Lower leg skin (tissue), 4 donors: ENCODE measurements around the gene S100A5. TPM values are rescaled to one million over a fixed set of nuclear protein-coding genes. Genes with fewer than 3 reads are reported as not detected.
"Not testable (repeated sequence)": the region's sequence is repeated elsewhere in the genome, so short reads cannot be mapped to it uniquely, and the experiment has no call there.

Source experiments
- DNase-seq, 2 donors: peaks; one replicate each; pipeline ENCODE4 v3.0.0-alpha.2; 2019; ENCODE audit warnings: low spot score in 2 of 2
- H3K4me3 ChIP-seq: fragments of 200-600 bp; sonication (generic); 2 replicates; pipeline ENCODE4 v1.5.1; 2017; ENCODE audit warnings: mild to moderate bottlenecking, low read depth; ENCODE audit not compliant: poor library complexity, severe bottlenecking
- POLR2A ChIP-seq, 2 donors: fragments of 450-650 bp; IDR thresholded peaks; one replicate each; pipeline ENCODE4 v1.6.1; 2016 to 2017; ENCODE audit warnings: antibody characterized with exemption in 2 of 2, mild to moderate bottlenecking in 1 of 2, moderate library complexity in 1 of 2
- WGBS, 2 donors: methylation state at CpG; one replicate each; pipeline ENCODE4 v1.1.5; 2018; 5-methylcytosine and 5-hydroxymethylcytosine counted together
- intact Hi-C: fragments of 100-400 bp; cut with DNase I; formaldehyde crosslinking; loops from one replicate; pipeline ENCODE4 v1.15.0; 2023; ENCODE audit warnings: low total_unique reads
- total RNA-seq, 4 donors: library from RNA; depleted of rRNA; stranded (reverse); fragments of >200 nt; gene quantifications; one replicate each; pipeline ENCODE4 v1.1.0, GENCODE V29; 2016
- TF ChIP-seq, protein P1 (sequence below), 3 donors: fragments of 450-650 bp; IDR thresholded peaks; one replicate each; pipeline ENCODE4 v1.5.1; 2016; ENCODE audit warnings: antibody characterized with exemption in 3 of 3, mild to moderate bottlenecking in 3 of 3, moderate library complexity in 2 of 3

Gene S100A5
- total RNA-seq, 4 donors from 2014 or later, result not detected

DNA sequence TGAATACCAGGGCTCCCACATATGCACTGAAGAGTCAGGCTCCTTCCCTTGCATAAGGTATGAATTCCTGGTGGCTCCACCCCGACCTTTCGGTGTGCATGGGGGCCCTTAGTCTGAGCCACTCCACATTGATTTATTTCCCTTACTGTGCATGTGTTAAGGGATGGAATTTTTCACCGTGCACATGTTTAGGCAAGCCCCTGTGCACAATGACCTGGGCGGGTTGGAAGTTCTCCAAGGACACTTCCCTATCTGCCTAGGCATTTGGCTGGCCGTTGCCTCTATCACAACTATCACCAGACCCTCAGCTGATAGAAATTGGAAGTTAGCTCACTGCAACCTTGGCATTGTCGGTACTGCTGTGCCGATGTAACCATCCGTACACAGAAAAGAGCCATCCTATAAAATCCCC is 14.6 kb downstream of the S100A5 start:
- no peak overlapping the region for H3K4me3 ChIP-seq
- intact Hi-C loops, result no loop called here
- no peak for TF ChIP-seq POLR2A (IDR thresholded peaks at IDR 0.05)
- TF ChIP-seq, protein P1, sequence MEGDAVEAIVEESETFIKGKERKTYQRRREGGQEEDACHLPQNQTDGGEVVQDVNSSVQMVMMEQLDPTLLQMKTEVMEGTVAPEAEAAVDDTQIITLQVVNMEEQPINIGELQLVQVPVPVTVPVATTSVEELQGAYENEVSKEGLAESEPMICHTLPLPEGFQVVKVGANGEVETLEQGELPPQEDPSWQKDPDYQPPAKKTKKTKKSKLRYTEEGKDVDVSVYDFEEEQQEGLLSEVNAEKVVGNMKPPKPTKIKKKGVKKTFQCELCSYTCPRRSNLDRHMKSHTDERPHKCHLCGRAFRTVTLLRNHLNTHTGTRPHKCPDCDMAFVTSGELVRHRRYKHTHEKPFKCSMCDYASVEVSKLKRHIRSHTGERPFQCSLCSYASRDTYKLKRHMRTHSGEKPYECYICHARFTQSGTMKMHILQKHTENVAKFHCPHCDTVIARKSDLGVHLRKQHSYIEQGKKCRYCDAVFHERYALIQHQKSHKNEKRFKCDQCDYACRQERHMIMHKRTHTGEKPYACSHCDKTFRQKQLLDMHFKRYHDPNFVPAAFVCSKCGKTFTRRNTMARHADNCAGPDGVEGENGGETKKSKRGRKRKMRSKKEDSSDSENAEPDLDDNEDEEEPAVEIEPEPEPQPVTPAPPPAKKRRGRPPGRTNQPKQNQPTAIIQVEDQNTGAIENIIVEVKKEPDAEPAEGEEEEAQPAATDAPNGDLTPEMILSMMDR (IDR thresholded peaks at IDR 0.05), result no peak
- WGBS, 2 donors, result 34 to 46% methylated on average over 8 of the region's 8 CpGs
- no peak for DNase-seq

DNA sequence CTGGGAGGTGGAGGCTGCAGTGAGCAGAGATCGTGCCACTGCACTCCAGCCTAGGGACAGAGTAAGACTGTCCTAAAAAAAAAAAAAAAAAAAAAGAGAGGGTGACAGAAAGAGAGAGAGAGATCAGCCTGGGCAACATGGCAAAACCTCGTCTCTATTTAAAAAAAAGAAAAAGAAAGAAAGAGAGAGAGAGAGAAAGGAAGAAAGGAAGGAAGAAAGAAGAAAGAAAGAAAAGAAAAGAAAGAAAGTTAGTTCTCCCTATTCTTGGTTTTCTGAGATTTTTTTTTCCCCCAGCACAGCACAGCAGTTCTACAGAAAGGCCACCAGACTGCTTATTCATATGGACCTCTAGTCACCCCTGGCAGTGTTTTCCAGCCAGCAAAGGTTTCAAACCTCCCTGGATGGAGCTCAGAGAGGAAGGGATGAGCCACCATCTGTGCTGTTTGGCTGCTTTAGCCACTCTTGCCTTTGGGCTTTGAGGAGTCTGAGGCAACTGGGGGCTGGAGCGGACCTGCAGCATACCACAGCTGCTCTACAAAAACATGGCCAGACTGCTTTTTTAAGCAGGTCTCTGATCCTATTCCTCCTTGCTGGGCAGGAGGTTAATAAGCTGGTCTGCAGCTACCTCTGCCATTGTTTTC is 15.5 kb downstream of the S100A5 start:
- H3K4me3 ChIP-seq, result no peak overlapping the region
- DNase-seq, result no peak
- TF ChIP-seq, protein P1 (IDR thresholded peaks at IDR 0.05), result no peak
- no peak for TF ChIP-seq POLR2A (IDR thresholded peaks at IDR 0.05)
- intact Hi-C loops, result no loop called here
- 37 to 39% methylated on average over 3 of the region's 3 CpGs for WGBS, 2 donors

DNA sequence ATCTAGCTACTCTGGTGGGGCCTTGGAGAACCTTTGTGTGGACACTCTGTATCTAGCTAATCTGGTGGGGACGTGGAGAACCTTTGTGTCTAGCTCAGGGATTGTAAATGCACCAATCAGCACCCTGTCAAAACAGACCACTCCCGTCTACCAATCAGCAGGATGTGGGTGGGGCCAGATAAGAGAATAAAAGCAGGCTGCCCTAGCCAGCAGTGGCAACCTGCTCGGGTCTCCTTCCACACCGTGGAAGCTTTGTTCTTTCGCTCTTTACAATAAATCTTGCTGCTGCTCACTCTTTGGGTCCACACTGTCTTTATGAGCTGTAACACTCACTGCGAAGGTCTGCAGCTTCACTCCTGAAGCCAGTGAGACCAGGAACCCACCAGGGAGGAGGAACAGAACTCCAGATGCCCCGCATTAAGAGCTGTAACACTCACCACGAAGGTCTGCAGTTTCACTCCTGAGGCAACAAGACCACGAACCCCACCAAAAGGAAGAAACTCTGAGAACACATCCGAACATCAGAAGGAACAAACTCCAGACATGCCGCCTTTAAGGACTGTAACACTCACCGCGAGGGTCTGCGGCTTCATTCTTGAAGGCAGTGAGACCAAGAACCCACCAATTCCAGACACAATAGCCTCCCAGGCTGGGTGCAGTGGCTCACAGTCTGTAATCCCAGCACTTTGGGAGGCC is 18.2 kb downstream of the S100A5 start:
- H3K4me3 ChIP-seq, intact Hi-C loops: not testable (repeated sequence)
- peak in 1 of 2 donors; percentile 60 for DNase-seq
- 80 to 82% methylated on average over 14 of the region's 14 CpGs for WGBS, 2 donors

DNA sequence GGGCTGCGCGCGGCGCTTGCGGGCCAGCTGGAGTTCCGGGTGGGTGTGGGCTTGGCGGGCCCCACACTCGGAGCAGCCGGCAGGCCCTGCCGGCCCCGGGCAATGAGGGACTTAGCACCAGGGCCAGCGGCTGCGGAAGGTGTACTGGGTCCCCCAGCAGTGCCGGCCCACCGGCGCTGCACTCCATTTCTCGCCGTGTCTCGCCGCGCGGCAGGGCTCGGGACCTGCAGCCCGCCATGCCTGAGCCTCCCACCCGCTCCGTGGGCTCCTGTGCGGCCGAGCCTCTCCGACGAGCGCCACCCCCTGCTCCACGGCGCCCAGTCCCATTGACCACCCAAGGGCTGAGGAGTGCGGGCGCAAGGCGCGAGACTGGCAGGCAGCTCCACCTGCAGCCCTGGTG is 18.9 kb downstream of the S100A5 start:
- intact Hi-C loops, DNase-seq, H3K4me3 ChIP-seq: not testable (repeated sequence)
- 97% methylated on average over 33 to 37 of the region's 37 CpGs for WGBS, 2 donors

DNA sequence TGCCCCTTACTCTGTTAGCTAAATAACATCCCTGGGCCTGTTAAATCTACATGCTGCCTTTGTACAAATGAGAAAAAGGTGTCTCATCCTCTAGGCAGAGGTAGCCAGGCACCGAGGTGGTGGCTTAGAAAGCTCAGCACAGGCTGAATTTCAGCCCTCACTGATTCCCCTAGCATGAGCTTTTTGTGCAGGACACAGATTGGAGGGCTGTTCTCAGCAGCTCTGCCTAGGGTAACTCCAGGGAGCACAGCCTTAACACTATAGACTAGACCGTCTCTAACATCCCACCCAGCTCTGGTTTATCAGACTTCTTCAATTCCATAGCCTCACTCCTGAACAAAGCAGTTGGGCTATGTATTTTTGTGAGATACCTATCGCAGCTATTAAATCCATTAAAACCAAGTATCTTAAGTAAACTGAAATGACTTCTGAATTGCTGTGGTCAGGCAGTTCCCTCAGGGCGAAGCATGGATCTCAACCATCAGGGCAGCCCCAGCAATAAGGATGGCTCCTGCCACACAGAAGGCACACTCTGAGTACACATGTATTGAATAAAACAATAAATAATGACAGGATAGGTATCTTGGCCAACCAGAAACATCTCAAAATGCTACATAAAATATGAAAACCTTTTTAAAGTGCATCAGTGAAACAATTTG is 19.8 kb downstream of the S100A5 start:
- TF ChIP-seq, protein P1 (IDR thresholded peaks at IDR 0.05), result no peak
- no peak for TF ChIP-seq POLR2A (IDR thresholded peaks at IDR 0.05)
- DNase-seq, result no peak
- WGBS, 2 donors, result 90 to 92% methylated on average over 4 of the region's 4 CpGs
- H3K4me3 ChIP-seq, result no peak overlapping the region
- intact Hi-C loops, result no loop called here

DNA sequence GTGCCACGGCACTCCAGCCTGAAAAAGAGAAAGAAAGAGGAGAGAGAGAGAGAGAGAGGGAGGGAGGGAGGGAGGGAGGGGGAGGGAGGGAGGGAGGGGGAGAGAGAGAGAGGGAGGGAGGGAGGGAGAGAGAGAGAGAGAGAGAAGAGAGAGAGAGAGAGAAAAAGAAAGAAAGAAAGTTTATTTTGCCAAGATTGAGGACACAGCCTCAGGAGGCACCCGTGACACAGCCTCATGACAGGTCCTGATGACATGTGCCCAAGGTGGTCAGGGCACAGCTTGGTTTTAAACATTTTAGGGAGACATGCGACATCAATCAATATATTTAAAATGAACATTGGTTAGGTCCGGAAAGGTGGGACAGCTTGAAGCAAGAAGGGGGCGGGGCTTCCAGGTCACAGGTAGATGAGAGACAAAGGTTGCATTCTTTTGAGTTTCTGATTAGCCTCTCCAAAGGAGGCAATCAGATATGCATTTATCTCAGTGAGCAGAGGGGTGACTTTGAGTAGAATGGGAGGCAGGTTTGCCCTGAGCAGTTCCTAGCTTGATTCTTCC is 20.5 kb downstream of the S100A5 start:
- DNase-seq, H3K4me3 ChIP-seq, intact Hi-C loops: not testable (repeated sequence)
- WGBS, 2 donors, result 84 to 85% methylated on average over 5 of the region's 5 CpGs

DNA sequence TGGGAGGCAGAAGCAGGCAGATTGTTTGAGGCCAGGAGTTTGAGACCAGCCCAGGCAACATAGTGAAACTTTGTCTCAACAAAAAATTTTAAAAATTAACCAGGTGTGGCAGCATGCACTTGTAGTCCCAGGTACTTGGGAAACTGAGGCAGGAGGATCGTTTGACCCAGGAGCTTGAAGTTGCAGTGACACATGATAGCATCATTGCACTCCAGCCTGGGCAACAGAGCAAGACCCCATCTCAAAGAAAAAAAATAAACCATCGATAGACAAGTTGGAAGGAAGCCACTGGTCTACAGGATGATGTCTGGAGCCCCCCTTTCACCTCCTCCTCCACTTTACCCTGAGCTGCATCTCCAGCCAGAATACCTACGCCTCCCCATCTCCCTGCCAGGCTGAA is 21.5 kb downstream of the S100A5 start:
- WGBS, 2 donors, result 90 to 96% methylated on average over 3 of the region's 3 CpGs

More for the DNA sequence above, 21.5 kb downstream of the S100A5 start:
- no peak overlapping the region for H3K4me3 ChIP-seq
- no peak for DNase-seq
- intact Hi-C loops, result loop anchor here (10.0 kb wide), 2 partner anchors 246 to 466 kb away; partner anchors contain the start of gene RAB13
- TF ChIP-seq POLR2A (IDR thresholded peaks at IDR 0.05), result no peak
- TF ChIP-seq, protein P1 (IDR thresholded peaks at IDR 0.05), result no peak
